BJ (cell line): Measurements from ENCODE around the gene ZNF556. TPM values are rescaled to one million over a fixed set of nuclear protein-coding genes. Genes with fewer than 3 reads are reported as not detected.

Experiments used
- CTCF ChIA-PET: fragments of 350-600 bp; formaldehyde crosslinking; extraction: SDS; loops from one replicate; lab custom pipeline; 2021; ENCODE audit warnings: antibody characterized with exemption, inconsistent platforms; lab: Yijun Ruan, JAX
- POLR2A ChIA-PET: fragments of 300-600 bp; sonication (Branson Sonifier 250); formaldehyde crosslinking; extraction: SDS; loops from one replicate; lab custom pipeline; 2021; ENCODE audit warnings: antibody characterized with exemption; lab: Charles Lee
- DNase-seq: peaks from one replicate; pipeline ENCODE4 v3.0.0-alpha.2; 2011; ENCODE audit warnings: low read depth
- H3K27me3 ChIP-seq: 2 replicates; pipeline ENCODE4 v1.6.0; 2011; ENCODE audit warnings: low read length; ENCODE audit not compliant: control insufficient read depth, insufficient read depth
- H3K36me3 ChIP-seq: 2 replicates; pipeline ENCODE4 v1.5.1; 2011; ENCODE audit warnings: low read length; ENCODE audit not compliant: control insufficient read depth, insufficient read depth
- H3K4me3 ChIP-seq: 2 replicates; pipeline ENCODE4 v1.5.1; 2011; ENCODE audit warnings: low read depth, mild to moderate bottlenecking, control low read depth, low read length
- CTCF ChIP-seq: IDR thresholded peaks from 2 replicates; pipeline ENCODE4 v1.5.1; 2011; ENCODE audit warnings: low read depth, mild to moderate bottlenecking, control low read depth, inconsistent platforms, low read length, moderate library complexity; ENCODE audit not compliant: insufficient read depth
- polyA plus RNA-seq: library from polyadenylated mRNA; depleted of rRNA; stranded (reverse); fragments of >200 nt; gene quantifications from 2 replicates; pipeline ENCODE4 v1.2.3, GENCODE V29; 2011

Gene ZNF556
- polyA plus RNA-seq, 1 experiment: not detected

GRCh38 chr19:2853015-2853606, 14.0 kb upstream of the ZNF556 start:
- Histone ChIP-seq H3K27me3 (no peaks in the 10 kb centered on the region), H3K36me3 (peaks cover 12% of the 10 kb centered on the region), H3K4me3 (no peak overlapping the region)
- no peak for TF ChIP-seq CTCF
- no peak for DNase-seq
- CTCF ChIA-PET: no interaction called here
- POLR2A ChIA-PET: no interaction called here

DNA sequence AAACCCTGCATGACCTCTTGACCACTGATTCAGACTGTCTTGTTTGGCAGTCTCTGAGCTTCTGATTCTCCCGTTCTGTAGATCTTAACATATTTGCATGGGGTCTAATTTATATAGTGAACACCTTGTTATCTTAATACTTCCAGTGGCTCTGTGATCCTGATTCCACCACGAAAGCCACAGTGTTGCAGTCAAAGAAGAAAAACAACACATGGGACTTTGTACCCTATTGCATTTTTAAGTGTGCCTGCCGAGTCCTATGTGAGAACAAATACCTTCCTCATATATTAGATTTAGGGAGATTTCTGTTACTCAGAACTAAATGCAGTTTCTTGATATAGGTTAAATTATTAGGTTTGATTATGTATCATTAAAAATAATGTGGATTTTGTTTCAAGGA, 12.3 kb upstream of the ZNF556 start:
- H3K36me3 ChIP-seq: peaks cover 12% of the 10 kb centered on the region
- no peak overlapping the region for H3K4me3 ChIP-seq
- no peak for DNase-seq
- H3K27me3 ChIP-seq: no peaks in the 10 kb centered on the region
- no peak for TF ChIP-seq CTCF
- ChIA-PET CTCF (interaction anchor here (1.6 kb wide), 1 partner anchor 32 kb away, joined by 6 read pairs; no protein-coding TSS in a partner anchor), POLR2A (no interaction called here)

DNA sequence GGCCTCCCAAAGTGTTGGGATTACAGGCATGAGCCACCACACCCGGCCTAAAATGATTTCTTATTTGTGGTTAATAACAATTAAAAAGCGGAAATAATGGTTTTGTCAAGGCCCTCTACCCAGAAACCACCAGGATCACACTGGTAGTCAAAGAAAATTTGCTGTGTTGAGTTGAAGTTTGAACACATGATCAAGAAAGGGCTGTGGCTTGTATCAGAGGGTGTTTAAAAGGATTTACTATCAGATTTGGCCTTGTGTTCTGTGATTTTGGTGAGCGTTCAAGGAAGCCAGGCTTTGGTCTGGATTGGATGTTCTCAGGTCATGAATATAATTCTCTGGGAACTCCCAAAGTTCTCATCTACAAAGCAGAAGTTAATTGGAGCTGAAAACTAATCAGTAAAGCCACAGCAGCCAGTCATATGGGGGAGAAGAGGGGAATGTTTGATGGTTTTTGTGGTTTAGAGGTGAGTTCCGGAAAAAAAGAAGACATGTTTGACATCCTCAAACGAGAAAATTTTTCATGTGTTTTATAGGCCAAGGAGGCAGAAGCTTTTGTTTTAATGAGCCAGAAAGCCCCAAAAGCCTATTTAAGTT, 10.6 kb upstream of the ZNF556 start:
- no peaks in the 10 kb centered on the region for H3K27me3 ChIP-seq
- H3K36me3 ChIP-seq: peaks cover 12% of the 10 kb centered on the region
- CTCF ChIA-PET: interaction anchor here (0.6 kb wide), 1 partner anchor 219 kb away, joined by 3 read pairs; no protein-coding TSS in a partner anchor
- no peak for TF ChIP-seq CTCF
- POLR2A ChIA-PET: no interaction called here
- no peak overlapping the region for H3K4me3 ChIP-seq
- DNase-seq: no peak

- POLR2A ChIA-PET: no interaction called here
- no peaks in the 10 kb centered on the region for H3K36me3 ChIP-seq
- no peaks in the 10 kb centered on the region for H3K27me3 ChIP-seq
- no peak overlapping the region for H3K4me3 ChIP-seq
- CTCF ChIA-PET: no interaction called here
- TF ChIP-seq CTCF: no peak
- no peak for DNase-seq
Observed at GRCh38 chr19:2858864-2859263, 8.3 kb upstream of the ZNF556 start.

DNA sequence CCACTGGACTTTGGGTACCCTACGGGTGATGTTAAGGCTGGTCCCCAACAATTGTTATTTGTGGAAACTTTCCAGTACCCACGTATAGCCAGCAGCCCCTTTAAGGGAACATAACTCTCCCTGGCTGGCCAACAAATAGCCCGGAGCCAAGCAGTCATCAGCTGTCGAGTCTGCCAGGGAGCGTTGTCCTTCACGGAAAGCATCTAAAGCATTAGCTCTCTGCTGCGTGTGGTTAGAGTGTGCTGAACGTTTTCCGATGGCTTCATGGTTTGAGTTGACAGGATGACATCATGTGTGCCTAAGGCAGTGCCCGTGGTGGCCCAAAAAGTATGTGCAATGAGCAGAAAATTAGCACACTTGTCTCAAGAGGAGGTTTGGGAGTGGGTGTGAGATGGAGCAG, 3.3 kb upstream of the ZNF556 start:
- no peak for TF ChIP-seq CTCF
- ChIA-PET POLR2A (no interaction called here), CTCF (interaction anchor here (1.1 kb wide), 1 partner anchor 45 kb away, joined by 3 read pairs; no protein-coding TSS in a partner anchor)
- Histone ChIP-seq H3K4me3 (no peak overlapping the region), H3K36me3 (no peaks in the 10 kb centered on the region), H3K27me3 (no peaks in the 10 kb centered on the region)
- no peak for DNase-seq
